ENCODE data around the gene COG5.

- TF ChIP-seq POLR2A (IDR thresholded peaks at IDR 0.05), result no peak
- TF ChIP-seq CTCF (IDR thresholded peaks at IDR 0.05), result no peak
Observed at GRCh38 chr7:107254398-107254985, 309.2 kb downstream of the COG5 start.
